Endothelial cell of umbilical vein (primary cell): ENCODE measurements around the gene DAAM1. TPM values are rescaled to one million over a fixed set of nuclear protein-coding genes. Genes with fewer than 3 reads are reported as not detected.

Experiments used
- BruUV-seq: library from RNA; stranded (reverse); fragments of 400-500 nt; replicated peaks from 2 replicates; lab custom pipeline; 2021; lab: Mats Ljungman, UMichigan
- CTCF ChIA-PET: fragments of 300-600, 350-600 bp; sonication (Branson Sonifier 250); formaldehyde crosslinking; loops from one replicate; lab custom pipeline; 2021; ENCODE audit warnings: antibody characterized with exemption, inconsistent platforms; lab: Charles Lee
- POLR2A ChIA-PET: fragments of 300-600, 350-600 bp; sonication (Branson Sonifier 250); formaldehyde crosslinking; loops from one replicate; lab custom pipeline; 2021; ENCODE audit warnings: antibody characterized with exemption, inconsistent platforms; lab: Charles Lee
- DNase-seq: peaks from one replicate; pipeline ENCODE4 v3.0.0-alpha.2; 2011; ENCODE audit warnings: low read depth, low spot score
- FAIRE-seq: peaks from 2 replicates; lab custom pipeline; 2011; peaks lifted over from hg19 to GRCh38; lab: Jason Lieb, UNC
- H2AFZ ChIP-seq: 2 replicates; pipeline ENCODE4 v1.6.0; 2012; ENCODE audit warnings: low read depth, low read length, control low read depth, inconsistent platforms
- H3K27ac ChIP-seq: 2 replicates; pipeline ENCODE4 v1.5.1; 2011; ENCODE audit warnings: low read depth, mild to moderate bottlenecking, control low read depth, low read length, moderate library complexity; ENCODE audit not compliant: insufficient read depth
- H3K27me3 ChIP-seq, 2 experiments: 2 replicates each; pipeline versions ENCODE4 v1.6.0 to v1.6.1; 2011; ENCODE audit warnings: low read length in 2 of 2, mixed read lengths in 1 of 2; ENCODE audit not compliant: control insufficient read depth in 2 of 2, insufficient read depth in 2 of 2
- H3K36me3 ChIP-seq, 2 experiments: 2 replicates in 1 of 2; 3 replicates in 1 of 2; pipeline ENCODE4 v1.5.1; 2011; ENCODE audit warnings: low read length in 2 of 2, mild to moderate bottlenecking in 1 of 2, moderate library complexity in 1 of 2; ENCODE audit not compliant: control insufficient read depth in 2 of 2, insufficient read depth in 2 of 2; ENCODE audit errors: extremely low read depth in 1 of 2
- H3K4me1 ChIP-seq: 3 replicates; pipeline ENCODE4 v1.5.1; 2011; ENCODE audit warnings: mild to moderate bottlenecking, low read length; ENCODE audit not compliant: control insufficient read depth, insufficient read depth; ENCODE audit errors: extremely low read depth
- H3K4me2 ChIP-seq: 2 replicates; pipeline ENCODE4 v1.6.1; 2011; ENCODE audit warnings: low read length, control low read depth, mixed read lengths; ENCODE audit not compliant: insufficient read depth
- H3K4me3 ChIP-seq, 3 experiments: fragments of 200-600 bp in 1 of 3; sonication (generic), shearing (Covaris generic) in 1 of 3; replicated peaks in 1 of 3; 2 replicates each; pipeline ENCODE4 v1.5.1; 2011 to 2016; ENCODE audit warnings: control low read depth in 3 of 3, low read length in 3 of 3, mild to moderate bottlenecking in 2 of 3, inconsistent platforms in 1 of 3, low read depth in 1 of 3, moderate library complexity in 1 of 3; ENCODE audit not compliant: insufficient read depth in 1 of 3
- H3K79me2 ChIP-seq: 2 replicates; pipeline ENCODE4 v1.6.0; 2012; ENCODE audit warnings: low read length, inconsistent platforms; ENCODE audit not compliant: control insufficient read depth, insufficient read depth
- H3K9ac ChIP-seq: replicated peaks from 2 replicates; pipeline ENCODE3; 2011; ENCODE audit warnings: low read length, control low read depth; ENCODE audit not compliant: insufficient read depth; ENCODE audit errors: extremely low read depth
- H3K9me1 ChIP-seq: replicated peaks from 3 replicates; pipeline ENCODE4 v1.6.0; 2011; ENCODE audit warnings: mild to moderate bottlenecking, low read length; ENCODE audit not compliant: control insufficient read depth, insufficient read depth; ENCODE audit errors: extremely low read depth
- H3K9me3 ChIP-seq: replicated peaks from 2 replicates; pipeline ENCODE4 v1.5.1; 2012; ENCODE audit warnings: low read length, inconsistent platforms; ENCODE audit not compliant: control insufficient read depth, insufficient read depth
- H4K20me1 ChIP-seq: replicated peaks from 2 replicates; pipeline ENCODE3; 2011; ENCODE audit warnings: mild to moderate bottlenecking, low read length; ENCODE audit not compliant: control insufficient read depth, insufficient read depth; ENCODE audit errors: extremely low read depth
- CTCF ChIP-seq, 2 donors: IDR thresholded peaks; 1 replicate in 1 of 2; 2 replicates in 1 of 2; pipeline ENCODE4 v1.5.1; 2011; ENCODE audit warnings: low read length in 2 of 2, mild to moderate bottlenecking in 2 of 2, moderate library complexity in 2 of 2, control low read depth in 1 of 2, inconsistent platforms in 1 of 2, low read depth in 1 of 2; ENCODE audit not compliant: insufficient read depth in 1 of 2; ENCODE audit errors: extremely low read depth in 1 of 2
- EZH2 ChIP-seq: IDR thresholded peaks from 2 replicates; pipeline ENCODE4 v1.6.1; 2012; ENCODE audit warnings: borderline replicate concordance, low read depth, mild to moderate bottlenecking, moderate library complexity, low read length, inconsistent platforms; ENCODE audit not compliant: severe bottlenecking
- FOS ChIP-seq: IDR thresholded peaks from 2 replicates; pipeline ENCODE4 v1.6.1; 2011; ENCODE audit warnings: mild to moderate bottlenecking, low read length, moderate library complexity, borderline replicate concordance; ENCODE audit not compliant: insufficient read depth
- GATA2 ChIP-seq: IDR thresholded peaks from 2 replicates; pipeline ENCODE4 v1.7.0; 2011; ENCODE audit warnings: low read depth, mild to moderate bottlenecking, moderate library complexity, mixed read lengths, low read length; ENCODE audit not compliant: insufficient read length, insufficient read depth
- JUN ChIP-seq: IDR thresholded peaks from 2 replicates; pipeline ENCODE4 v1.6.1; 2011; ENCODE audit warnings: borderline replicate concordance, low read depth; ENCODE audit not compliant: insufficient read length, insufficient read depth
- MAX ChIP-seq: IDR thresholded peaks from 2 replicates; pipeline ENCODE4 v1.6.1; 2011; ENCODE audit not compliant: insufficient read depth, insufficient read length
- MYC ChIP-seq: IDR thresholded peaks from one replicate; pipeline ENCODE4 v1.6.1; 2011; ENCODE audit warnings: mild to moderate bottlenecking, low read depth, low read length
- POLR2A ChIP-seq: IDR thresholded peaks from 2 replicates; pipeline ENCODE4 v1.6.1; 2012; ENCODE audit warnings: low read depth, mild to moderate bottlenecking, control low read depth, low read length
- POLR2AphosphoS5 ChIP-seq: IDR thresholded peaks from 2 replicates; pipeline ENCODE4 v1.6.1; 2012; ENCODE audit warnings: low read depth, mild to moderate bottlenecking, control low read depth, low read length, moderate library complexity; ENCODE audit not compliant: insufficient read depth
- dilution Hi-C: fragments of 300-500 bp; cut with MboI; formaldehyde crosslinking; loops from one replicate; pipeline ENCODE4 v1.15.0; 2019; ENCODE audit warnings: low sequenced_read_pairs; ENCODE audit not compliant: extremely low pct_ligation_motif_present
- intact Hi-C: fragments of 100-400 bp; cut with micrococcal nuclease; formaldehyde crosslinking; loops from one replicate; pipeline ENCODE4 v1.10.0; 2022
- polyA plus RNA-seq, 4 experiments: library from polyadenylated mRNA; depleted of rRNA in 3 of 4; stranded (reverse) in 3 of 4; unstranded in 1 of 4; fragments of >200 nt; gene quantifications; 2 replicates each; pipeline versions ENCODE4 v1.2.1 to v1.2.3, GENCODE V29; 2011 to 2012; ENCODE audit warnings: missing spikeins in 1 of 4
- total RNA-seq: library from RNA; stranded (reverse); gene quantifications from 2 replicates; pipeline ENCODE4 v1.2.3, GENCODE V29; 2021

The DAAM1 gene
- total and polyA plus RNA-seq, 2 donors (not counting 3 experiments of a cell fraction or from before 2014, with no cell fraction given) = 10.2 to 25.3 TPM

- intact Hi-C loops = no loop called here
- POLR2A ChIA-PET = no interaction called here
- FAIRE-seq = peak; percentile 35
These were observed 131.9 kb downstream of the DAAM1 start for GRCh38 chr14:59320361-59320760.

More at GRCh38 chr14:59320361-59320760, 131.9 kb downstream of the DAAM1 start:
- Histone ChIP-seq H3K79me2 (no peaks in the 10 kb centered on the region), H3K9ac (peak overlapping the region; percentile 66), H3K27me3 (no peaks in the 10 kb centered on the region), H3K9me1 (no peaks in the 10 kb centered on the region), H3K4me1 (peaks cover 21% of the 10 kb centered on the region), H2AFZ (no peak overlapping the region), H3K9me3 (no peaks in the 10 kb centered on the region), H4K20me1 (no peaks in the 10 kb centered on the region), H3K36me3 (no peaks in the 10 kb centered on the region), H3K4me3 (peak overlapping the region in 1 of 3 experiments; percentile 9), H3K27ac (peak overlapping the region; percentile 84), H3K4me2 (peak overlapping the region; percentile 85)
- no peak for DNase-seq
- dilution Hi-C loops = no loop called here
- no TSS peak for BruUV-seq
- CTCF ChIA-PET = interaction anchor here (1.5 to 2.8 kb wide), 2 partner anchors 14 kb away, joined by 9 to 14 read pairs; no protein-coding TSS in a partner anchor
- TF ChIP-seq JUN = no peak
- TF ChIP-seq GATA2 = no peak
- TF ChIP-seq POLR2AphosphoS5 = no peak
- TF ChIP-seq FOS = no peak
- no peak for TF ChIP-seq MAX
- no peak for TF ChIP-seq EZH2
- TF ChIP-seq POLR2A = no peak
- no peak for TF ChIP-seq CTCF (IDR thresholded peaks at IDR 0.05; ENCODE audit: extremely low read depth in 1 of 2, insufficient read depth in 1 of 2, low read depth in 1 of 2, low read length in 2 of 2)
- no peak for TF ChIP-seq MYC
